Right kidney (tissue), 9 donors: ENCODE measurements around the gene TOR1B.
"Not testable (repeated sequence)": the region's sequence is repeated elsewhere in the genome, so short reads cannot be mapped to it uniquely, and the experiment has no call there.

Experiments used
- DNase-seq: peaks from one replicate; pipeline ENCODE4 v3.0.0-alpha.2; 2016
- long read RNA-seq, 8 donors: transcript quantifications; one replicate each; lab custom pipeline, GENCODE V29; 2026

Gene TOR1B
- long read RNA-seq, donor 1, partial matches to known transcripts: 27 of 52 reads
- long read RNA-seq, donor 1, other reads (novel, unspliced or antisense): 23 of 52 reads
- long read RNA-seq, donor 2, partial matches to known transcripts: 0 of 2 reads
- long read RNA-seq, donor 2, other reads (novel, unspliced or antisense): 0 of 2 reads
- long read RNA-seq, donor 3, partial matches to known transcripts: 0 of 2 reads
- long read RNA-seq, donor 3, other reads (novel, unspliced or antisense): 0 of 2 reads
- long read RNA-seq, donor 4, partial matches to known transcripts: 0 of 4 reads
- long read RNA-seq, donor 4, other reads (novel, unspliced or antisense): 0 of 4 reads
- long read RNA-seq, donor 5, partial matches to known transcripts: 5 of 50 reads
- long read RNA-seq, donor 5, other reads (novel, unspliced or antisense): 41 of 50 reads
- long read RNA-seq, donor 6, partial matches to known transcripts: 0 of 2 reads
- long read RNA-seq, donor 6, other reads (novel, unspliced or antisense): 0 of 2 reads
- long read RNA-seq, donor 7, transcript TOR1B-203 (2 exons, 663 nt): major isoform, 9 of 43 reads
- long read RNA-seq, donor 7, partial matches to known transcripts: 8 of 43 reads
- long read RNA-seq, donor 7, other reads (novel, unspliced or antisense): 22 of 43 reads
- long read RNA-seq, donor 8, partial matches to known transcripts: 27 of 31 reads
- long read RNA-seq, donor 8, other reads (novel, unspliced or antisense): 0 of 31 reads

- peak; percentile 98 for DNase-seq
Observed at GRCh38 chr9:129802833-129803675, at the start of gene TOR1B. TOR1B (plus strand) TSS chr9:129803184; CDS start chr9:129803213, 29 bp downstream.

GRCh38 chr9:129755151-129755550 lies 47.8 kb upstream of the TOR1B start:
- DNase-seq: no peak

- DNase-seq: no peak
Observed at GRCh38 chr9:129756191-129756590, 46.8 kb upstream of the TOR1B start.

- DNase-seq: no peak
Observed at GRCh38 chr9:129757045-129757444, 45.9 kb upstream of the TOR1B start.

GRCh38 chr9:129759319-129759718 lies 43.7 kb upstream of the TOR1B start:
- no peak for DNase-seq

GRCh38 chr9:129759804-129760502 lies 43.0 kb upstream of the TOR1B start:
- DNase-seq: no peak

GRCh38 chr9:129760784-129761183 lies 42.2 kb upstream of the TOR1B start:
- DNase-seq: not testable (repeated sequence)

GRCh38 chr9:129761293-129761900 lies 41.6 kb upstream of the TOR1B start:
- no peak for DNase-seq

- peak; percentile 61 for DNase-seq
Observed at GRCh38 chr9:129761901-129762369, 41.0 kb upstream of the TOR1B start.

GRCh38 chr9:129762370-129762984 lies 40.5 kb upstream of the TOR1B start:
- not testable (repeated sequence) for DNase-seq

- DNase-seq: no peak
Observed at GRCh38 chr9:129762985-129763926, 39.7 kb upstream of the TOR1B start.

- DNase-seq: no peak
Observed at GRCh38 chr9:129765764-129766317, 37.1 kb upstream of the TOR1B start.

- DNase-seq: no peak
Observed at GRCh38 chr9:129768486-129768885, 34.5 kb upstream of the TOR1B start.

GRCh38 chr9:129769669-129770068 lies 33.3 kb upstream of the TOR1B start:
- no peak for DNase-seq

GRCh38 chr9:129770741-129771140 lies 32.2 kb upstream of the TOR1B start:
- DNase-seq: no peak

- DNase-seq: no peak
Observed at GRCh38 chr9:129773262-129774048, 29.5 kb upstream of the TOR1B start.

GRCh38 chr9:129774791-129775447 lies 28.1 kb upstream of the TOR1B start:
- no peak for DNase-seq

GRCh38 chr9:129775448-129775798 lies 27.6 kb upstream of the TOR1B start:
- no peak for DNase-seq
